Measurements from ENCODE around the gene ATAD3B.
"Not testable (repeated sequence)": the region's sequence is repeated elsewhere in the genome, so short reads cannot be mapped to it uniquely, and the experiment has no call there.

DNA sequence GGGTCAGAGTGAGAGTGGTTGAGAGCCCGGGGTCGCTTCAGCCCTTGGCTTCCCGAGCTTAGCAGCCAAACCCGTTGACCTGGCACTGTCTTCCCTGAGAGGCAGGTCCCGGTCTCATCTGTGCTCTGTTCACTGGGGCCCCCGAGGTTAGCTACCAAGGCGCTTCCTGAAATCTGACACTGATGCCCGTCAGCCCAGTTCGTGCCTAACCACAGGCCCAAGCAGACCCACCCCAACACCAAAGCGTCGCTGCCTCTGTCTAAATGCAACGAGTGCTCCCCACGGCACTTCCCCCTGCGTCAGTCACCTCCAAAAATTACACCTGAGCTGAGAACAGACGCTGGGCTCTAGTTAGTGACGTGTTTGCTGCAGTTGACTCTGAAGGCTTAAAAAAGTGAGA lies 42.8 kb downstream of the ATAD3B start:
- TF ChIP-seq, protein P1, sequence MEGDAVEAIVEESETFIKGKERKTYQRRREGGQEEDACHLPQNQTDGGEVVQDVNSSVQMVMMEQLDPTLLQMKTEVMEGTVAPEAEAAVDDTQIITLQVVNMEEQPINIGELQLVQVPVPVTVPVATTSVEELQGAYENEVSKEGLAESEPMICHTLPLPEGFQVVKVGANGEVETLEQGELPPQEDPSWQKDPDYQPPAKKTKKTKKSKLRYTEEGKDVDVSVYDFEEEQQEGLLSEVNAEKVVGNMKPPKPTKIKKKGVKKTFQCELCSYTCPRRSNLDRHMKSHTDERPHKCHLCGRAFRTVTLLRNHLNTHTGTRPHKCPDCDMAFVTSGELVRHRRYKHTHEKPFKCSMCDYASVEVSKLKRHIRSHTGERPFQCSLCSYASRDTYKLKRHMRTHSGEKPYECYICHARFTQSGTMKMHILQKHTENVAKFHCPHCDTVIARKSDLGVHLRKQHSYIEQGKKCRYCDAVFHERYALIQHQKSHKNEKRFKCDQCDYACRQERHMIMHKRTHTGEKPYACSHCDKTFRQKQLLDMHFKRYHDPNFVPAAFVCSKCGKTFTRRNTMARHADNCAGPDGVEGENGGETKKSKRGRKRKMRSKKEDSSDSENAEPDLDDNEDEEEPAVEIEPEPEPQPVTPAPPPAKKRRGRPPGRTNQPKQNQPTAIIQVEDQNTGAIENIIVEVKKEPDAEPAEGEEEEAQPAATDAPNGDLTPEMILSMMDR (IDR thresholded peaks at IDR 0.05), result not testable (repeated sequence)
- not testable (repeated sequence) for TF ChIP-seq POLR2AphosphoS5, TCF7L2 (IDR thresholded peaks at IDR 0.05; ENCODE audit: low read depth, low read length)
- TF ChIP-seq, protein P2, sequence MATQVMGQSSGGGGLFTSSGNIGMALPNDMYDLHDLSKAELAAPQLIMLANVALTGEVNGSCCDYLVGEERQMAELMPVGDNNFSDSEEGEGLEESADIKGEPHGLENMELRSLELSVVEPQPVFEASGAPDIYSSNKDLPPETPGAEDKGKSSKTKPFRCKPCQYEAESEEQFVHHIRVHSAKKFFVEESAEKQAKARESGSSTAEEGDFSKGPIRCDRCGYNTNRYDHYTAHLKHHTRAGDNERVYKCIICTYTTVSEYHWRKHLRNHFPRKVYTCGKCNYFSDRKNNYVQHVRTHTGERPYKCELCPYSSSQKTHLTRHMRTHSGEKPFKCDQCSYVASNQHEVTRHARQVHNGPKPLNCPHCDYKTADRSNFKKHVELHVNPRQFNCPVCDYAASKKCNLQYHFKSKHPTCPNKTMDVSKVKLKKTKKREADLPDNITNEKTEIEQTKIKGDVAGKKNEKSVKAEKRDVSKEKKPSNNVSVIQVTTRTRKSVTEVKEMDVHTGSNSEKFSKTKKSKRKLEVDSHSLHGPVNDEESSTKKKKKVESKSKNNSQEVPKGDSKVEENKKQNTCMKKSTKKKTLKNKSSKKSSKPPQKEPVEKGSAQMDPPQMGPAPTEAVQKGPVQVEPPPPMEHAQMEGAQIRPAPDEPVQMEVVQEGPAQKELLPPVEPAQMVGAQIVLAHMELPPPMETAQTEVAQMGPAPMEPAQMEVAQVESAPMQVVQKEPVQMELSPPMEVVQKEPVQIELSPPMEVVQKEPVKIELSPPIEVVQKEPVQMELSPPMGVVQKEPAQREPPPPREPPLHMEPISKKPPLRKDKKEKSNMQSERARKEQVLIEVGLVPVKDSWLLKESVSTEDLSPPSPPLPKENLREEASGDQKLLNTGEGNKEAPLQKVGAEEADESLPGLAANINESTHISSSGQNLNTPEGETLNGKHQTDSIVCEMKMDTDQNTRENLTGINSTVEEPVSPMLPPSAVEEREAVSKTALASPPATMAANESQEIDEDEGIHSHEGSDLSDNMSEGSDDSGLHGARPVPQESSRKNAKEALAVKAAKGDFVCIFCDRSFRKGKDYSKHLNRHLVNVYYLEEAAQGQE (IDR thresholded peaks at IDR 0.05; ENCODE audit: insufficient read depth in 1 of 2, low read depth in 2 of 2, low read length in 1 of 2), result not testable (repeated sequence)

Measured in Panc1 (cell line).